ENCODE results near the gene SH2D7.

SH2D7 gene

GRCh38 chr15:78101423-78102105, 9.2 kb downstream of the SH2D7 start:
- no peak for DNase-seq (ENCODE audit: low spot score)
- TF ChIP-seq CTCF (IDR thresholded peaks at IDR 0.05; ENCODE audit: extremely low read depth, insufficient read depth, missing control alignments), result no peak
- in situ Hi-C loops (cut with MboI; ENCODE audit: low pct_unique_long_range_greater_than_20kb, low sequenced_read_pairs, unreplicated experiment), result no loop called here

GRCh38 chr15:78102211-78102610, 9.8 kb downstream of the SH2D7 start:
- no peak for DNase-seq (ENCODE audit: low spot score)
- in situ Hi-C loops (cut with MboI; ENCODE audit: low pct_unique_long_range_greater_than_20kb, low sequenced_read_pairs, unreplicated experiment), result no loop called here
- TF ChIP-seq CTCF (IDR thresholded peaks at IDR 0.05; ENCODE audit: extremely low read depth, insufficient read depth, missing control alignments), result no peak

- no peak for TF ChIP-seq CTCF (IDR thresholded peaks at IDR 0.05; ENCODE audit: extremely low read depth, insufficient read depth, missing control alignments)
- DNase-seq (ENCODE audit: low spot score), result no peak
- in situ Hi-C loops (cut with MboI; ENCODE audit: low pct_unique_long_range_greater_than_20kb, low sequenced_read_pairs, unreplicated experiment), result no loop called here
These were observed 10.4 kb downstream of the SH2D7 start for GRCh38 chr15:78102741-78103140.

- peak; percentile 90 for DNase-seq (ENCODE audit: low spot score)
- no peak for TF ChIP-seq CTCF (IDR thresholded peaks at IDR 0.05; ENCODE audit: extremely low read depth, insufficient read depth, missing control alignments)
- in situ Hi-C loops (cut with MboI; ENCODE audit: low pct_unique_long_range_greater_than_20kb, low sequenced_read_pairs, unreplicated experiment), result no loop called here
These were observed 11.2 kb downstream of the SH2D7 start for GRCh38 chr15:78103406-78104118.

- DNase-seq (ENCODE audit: low spot score), result no peak
- TF ChIP-seq CTCF (IDR thresholded peaks at IDR 0.05; ENCODE audit: extremely low read depth, insufficient read depth, missing control alignments), result no peak
- in situ Hi-C loops (cut with MboI; ENCODE audit: low pct_unique_long_range_greater_than_20kb, low sequenced_read_pairs, unreplicated experiment), result no loop called here
These were observed 11.7 kb downstream of the SH2D7 start for GRCh38 chr15:78104119-78104479.

GRCh38 chr15:78104566-78105475, 12.5 kb downstream of the SH2D7 start:
- in situ Hi-C loops (cut with MboI; ENCODE audit: low pct_unique_long_range_greater_than_20kb, low sequenced_read_pairs, unreplicated experiment), result no loop called here
- no peak for DNase-seq (ENCODE audit: low spot score)
- TF ChIP-seq CTCF (IDR thresholded peaks at IDR 0.05; ENCODE audit: extremely low read depth, insufficient read depth, missing control alignments), result no peak
